K562 treated with DMSO at 1 percent for 24 hours (cell line): ENCODE results near the gene BRD3. TPM values are rescaled to one million over a fixed set of nuclear protein-coding genes. Genes with fewer than 3 reads are reported as not detected.

Experiments used
- total RNA-seq: library from RNA; unstranded; fragments of 300-600 nt; gene quantifications from 2 replicates; pipeline ENCODE4 v1.2.3, GENCODE V29; 2022; ENCODE audit warnings: low read depth; ENCODE audit not compliant: insufficient read depth

The BRD3 gene
- 16.3 and 17.0 TPM in 2 replicates for total RNA-seq

DNA sequence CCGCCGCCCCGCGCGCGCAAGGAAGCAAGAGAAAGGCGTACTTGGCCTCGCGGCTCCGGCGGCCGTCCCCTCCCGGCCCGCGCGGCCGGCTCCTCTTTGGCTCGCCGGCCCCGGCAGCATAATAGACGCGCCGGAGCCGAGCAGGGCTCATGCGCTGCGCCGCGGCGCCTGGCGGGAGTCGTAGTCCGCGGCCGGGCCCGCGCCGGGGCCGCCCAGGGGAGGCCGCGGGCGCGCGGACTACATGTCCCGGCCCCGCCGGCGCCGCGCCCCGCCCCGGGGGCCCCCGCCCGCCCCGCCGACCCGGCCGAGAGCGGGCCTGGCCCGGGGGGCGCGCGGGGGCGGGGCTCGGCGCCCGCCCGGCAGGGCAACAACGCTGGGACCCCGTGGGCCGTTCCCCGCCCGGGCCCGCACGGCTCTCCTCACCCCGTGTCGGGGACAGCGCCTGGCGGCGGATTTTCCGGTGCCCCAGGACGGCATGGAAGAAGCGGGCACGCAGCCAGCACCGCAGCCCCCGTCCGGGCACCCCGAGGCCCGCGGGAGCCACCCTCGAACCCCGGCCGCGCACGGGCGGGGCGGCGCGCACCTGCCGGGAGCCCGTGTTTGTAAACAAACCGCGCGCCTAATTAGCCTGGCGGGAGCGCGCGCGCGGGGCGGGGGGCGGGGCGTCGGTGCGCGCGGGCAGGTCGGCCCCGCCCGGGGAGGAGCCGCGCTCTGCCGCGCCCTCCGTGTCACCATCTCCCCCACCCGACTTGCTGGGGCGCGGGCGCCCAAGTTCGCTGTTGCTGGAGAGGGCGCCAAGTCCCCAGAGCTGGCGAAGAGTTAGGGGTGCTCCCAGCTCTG is at the start of gene BRD3:
Gene BRD3, minus strand, starts transcription at position 123 of the 840 bp plus-strand sequence. CDS start 14,549 bp downstream, outside the sequence.

DNA sequence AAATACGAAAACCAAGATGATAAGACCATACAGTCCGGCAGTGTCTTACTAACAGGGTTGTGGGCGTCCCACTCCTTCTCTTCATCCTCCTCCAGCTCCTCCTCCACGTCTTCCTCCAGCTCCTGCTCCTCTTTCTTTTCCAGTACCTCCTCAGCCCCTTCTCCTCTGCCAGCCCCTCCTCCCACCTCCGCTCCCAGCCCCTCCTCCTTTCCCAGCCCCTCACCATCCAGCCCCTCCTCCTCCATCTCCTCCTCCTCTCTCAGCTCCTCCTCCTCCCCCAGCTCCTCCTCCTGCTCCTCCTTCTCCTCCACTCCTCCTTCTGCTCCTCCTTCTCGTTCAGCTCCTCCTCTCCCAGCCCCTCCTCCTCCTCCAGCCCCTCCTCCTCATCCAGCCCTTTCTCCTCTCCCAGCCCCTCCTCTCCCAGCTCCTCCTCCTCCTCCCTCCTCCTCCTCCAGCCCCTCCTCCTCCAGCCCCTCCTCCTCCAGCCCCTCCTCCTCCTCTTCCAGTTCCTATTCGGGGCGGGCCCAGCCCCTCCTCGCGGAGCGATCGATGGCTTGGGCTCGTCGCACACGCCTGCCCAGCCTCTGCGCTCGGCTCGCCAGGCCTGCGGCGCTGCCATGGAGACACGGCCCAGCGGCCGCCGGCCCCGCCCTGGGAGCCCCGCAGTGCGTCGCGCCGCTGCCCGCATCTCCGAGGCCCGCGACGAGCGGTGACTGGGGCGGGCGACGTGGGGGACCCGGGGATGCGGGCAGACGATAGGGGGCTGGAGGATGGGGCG is 42.8 kb downstream of the BRD3 start, which contains the start of gene BRD3OS:
Gene BRD3OS, plus strand, starts transcription at position 654 of the 778 bp plus-strand sequence. CDS start 1,267 bp downstream, outside the sequence.

DNA sequence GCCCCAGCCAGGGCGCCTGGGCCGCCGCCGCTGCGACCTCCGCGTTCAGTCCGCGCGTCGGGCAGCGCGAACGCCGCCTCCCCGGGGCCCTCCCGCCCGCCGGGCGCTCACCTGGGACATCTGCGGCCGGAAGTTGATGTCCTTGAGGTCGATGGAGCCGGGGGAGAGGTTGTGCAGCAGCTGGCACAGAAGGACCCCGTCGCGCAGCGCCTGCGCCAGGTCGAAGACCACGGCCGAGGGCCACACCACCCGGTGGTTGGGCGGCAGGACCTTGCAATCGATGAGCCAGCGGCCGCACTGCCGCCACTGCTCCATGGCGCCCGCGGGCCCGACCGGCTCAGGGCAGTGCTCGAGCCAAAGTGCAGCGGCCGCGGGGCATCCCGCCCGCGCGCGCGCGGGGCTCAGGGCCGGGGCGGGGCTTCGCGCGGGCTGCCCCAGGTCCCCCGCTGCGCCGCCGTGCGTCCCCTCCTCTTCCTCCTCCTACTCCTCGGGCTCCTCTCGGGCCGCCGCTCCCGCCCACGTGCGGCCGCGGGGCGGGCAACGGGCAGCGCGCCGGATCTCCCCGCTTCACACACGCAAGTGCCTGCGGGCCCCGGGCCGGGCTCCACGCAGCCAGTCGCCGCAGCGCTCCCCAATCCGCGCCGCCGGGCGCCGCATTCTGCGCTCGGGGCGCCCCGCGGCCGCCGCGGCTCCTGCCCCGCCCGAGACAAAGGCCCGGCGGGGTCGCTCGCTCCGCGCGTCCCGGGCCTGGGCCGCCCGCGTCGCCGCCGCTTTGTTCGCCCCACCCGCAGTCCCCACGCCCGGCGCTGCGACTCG is 75.7 kb downstream of the BRD3 start, which contains the start of gene VAV2:
Gene VAV2, minus strand, starts transcription at position 361 of the 816 bp plus-strand sequence. Its CDS starts 46 bp downstream, at position 315.

Other genes starting within 250 kb of the BRD3 start
- gene VAV2, start 75.7 kb downstream of the BRD3 start, total RNA-seq, result 0.34 and 0.43 TPM in 2 replicates
- 6.8 and 10.6 TPM in 2 replicates for gene BRD3OS, start 42.5 kb downstream of the BRD3 start, total RNA-seq
- gene WDR5, start 68.1 kb upstream of the BRD3 start, total RNA-seq, result 29.9 and 30.5 TPM in 2 replicates
- not detected in 2 replicates for gene RNU6ATAC, start 96.5 kb upstream of the BRD3 start, total RNA-seq